WI38 (cell line): ENCODE measurements around the gene AMIGO2.

Experiments
- H3K4me3 ChIP-seq: 2 replicates; pipeline ENCODE4 v1.5.1; 2011; ENCODE audit warnings: low read depth, mild to moderate bottlenecking, control low read depth, low read length
- TF ChIP-seq, protein P1 (sequence below): IDR thresholded peaks from 2 replicates; pipeline ENCODE4 v1.5.1; 2012; ENCODE audit warnings: low read depth, mild to moderate bottlenecking, control low read depth, low read length

The AMIGO2 gene

DNA sequence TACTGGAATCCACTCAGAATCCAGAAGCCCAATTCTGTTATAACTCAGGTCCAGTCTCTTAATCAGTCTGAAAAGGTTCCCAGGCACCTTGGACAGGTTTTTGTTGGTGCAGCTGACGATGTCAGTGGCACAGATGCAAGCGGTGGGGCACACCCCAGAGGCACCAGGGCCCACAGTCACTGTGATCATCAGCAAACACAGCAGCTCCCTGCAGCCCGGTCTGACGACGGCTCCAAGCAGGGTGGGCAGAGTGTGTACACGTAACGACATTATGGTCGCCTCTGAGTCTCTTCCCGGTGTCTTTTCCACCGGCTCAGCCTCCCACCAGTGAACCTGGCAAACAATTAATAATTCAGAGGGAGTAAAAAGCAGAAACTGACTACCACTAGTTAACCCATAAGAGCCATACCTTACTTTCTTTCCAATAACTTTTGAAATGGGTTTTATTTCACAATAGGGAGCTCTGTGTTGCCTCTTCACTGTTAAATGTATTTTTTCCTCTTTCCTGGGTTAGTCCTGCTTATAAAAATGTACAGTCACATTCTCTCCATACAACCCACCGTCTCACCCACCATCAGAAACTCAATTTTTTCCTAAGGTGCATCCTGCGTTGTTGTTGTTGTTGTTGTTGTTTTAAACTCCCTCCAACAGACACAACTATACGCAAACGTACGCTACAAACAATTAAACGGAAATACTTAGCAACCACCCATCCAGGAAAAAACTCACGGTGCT is 859 bp downstream of the AMIGO2 start:
- TF ChIP-seq, protein P1, sequence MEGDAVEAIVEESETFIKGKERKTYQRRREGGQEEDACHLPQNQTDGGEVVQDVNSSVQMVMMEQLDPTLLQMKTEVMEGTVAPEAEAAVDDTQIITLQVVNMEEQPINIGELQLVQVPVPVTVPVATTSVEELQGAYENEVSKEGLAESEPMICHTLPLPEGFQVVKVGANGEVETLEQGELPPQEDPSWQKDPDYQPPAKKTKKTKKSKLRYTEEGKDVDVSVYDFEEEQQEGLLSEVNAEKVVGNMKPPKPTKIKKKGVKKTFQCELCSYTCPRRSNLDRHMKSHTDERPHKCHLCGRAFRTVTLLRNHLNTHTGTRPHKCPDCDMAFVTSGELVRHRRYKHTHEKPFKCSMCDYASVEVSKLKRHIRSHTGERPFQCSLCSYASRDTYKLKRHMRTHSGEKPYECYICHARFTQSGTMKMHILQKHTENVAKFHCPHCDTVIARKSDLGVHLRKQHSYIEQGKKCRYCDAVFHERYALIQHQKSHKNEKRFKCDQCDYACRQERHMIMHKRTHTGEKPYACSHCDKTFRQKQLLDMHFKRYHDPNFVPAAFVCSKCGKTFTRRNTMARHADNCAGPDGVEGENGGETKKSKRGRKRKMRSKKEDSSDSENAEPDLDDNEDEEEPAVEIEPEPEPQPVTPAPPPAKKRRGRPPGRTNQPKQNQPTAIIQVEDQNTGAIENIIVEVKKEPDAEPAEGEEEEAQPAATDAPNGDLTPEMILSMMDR: no peak
- H3K4me3 ChIP-seq: peak overlapping the region; percentile 76

DNA sequence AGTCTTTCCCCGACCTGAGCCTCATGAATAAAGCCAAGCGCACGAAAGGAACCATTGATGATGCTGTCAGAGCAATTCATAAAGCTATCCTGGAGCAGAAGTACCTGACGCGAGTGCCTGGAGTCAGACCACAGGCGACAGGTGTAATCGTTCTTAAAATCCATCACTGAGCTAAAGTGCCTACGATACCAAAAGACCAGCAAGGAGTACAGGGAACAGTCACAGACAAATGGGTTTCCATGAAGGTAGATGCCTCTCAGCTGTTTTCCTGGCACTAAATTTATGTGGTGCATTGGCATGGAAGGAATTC is 1.7 kb downstream of the AMIGO2 start:
- H3K4me3 ChIP-seq: peak overlapping the region; percentile 76; the same call in 1 of the 2 replicates
- TF ChIP-seq, protein P1: no peak

DNA sequence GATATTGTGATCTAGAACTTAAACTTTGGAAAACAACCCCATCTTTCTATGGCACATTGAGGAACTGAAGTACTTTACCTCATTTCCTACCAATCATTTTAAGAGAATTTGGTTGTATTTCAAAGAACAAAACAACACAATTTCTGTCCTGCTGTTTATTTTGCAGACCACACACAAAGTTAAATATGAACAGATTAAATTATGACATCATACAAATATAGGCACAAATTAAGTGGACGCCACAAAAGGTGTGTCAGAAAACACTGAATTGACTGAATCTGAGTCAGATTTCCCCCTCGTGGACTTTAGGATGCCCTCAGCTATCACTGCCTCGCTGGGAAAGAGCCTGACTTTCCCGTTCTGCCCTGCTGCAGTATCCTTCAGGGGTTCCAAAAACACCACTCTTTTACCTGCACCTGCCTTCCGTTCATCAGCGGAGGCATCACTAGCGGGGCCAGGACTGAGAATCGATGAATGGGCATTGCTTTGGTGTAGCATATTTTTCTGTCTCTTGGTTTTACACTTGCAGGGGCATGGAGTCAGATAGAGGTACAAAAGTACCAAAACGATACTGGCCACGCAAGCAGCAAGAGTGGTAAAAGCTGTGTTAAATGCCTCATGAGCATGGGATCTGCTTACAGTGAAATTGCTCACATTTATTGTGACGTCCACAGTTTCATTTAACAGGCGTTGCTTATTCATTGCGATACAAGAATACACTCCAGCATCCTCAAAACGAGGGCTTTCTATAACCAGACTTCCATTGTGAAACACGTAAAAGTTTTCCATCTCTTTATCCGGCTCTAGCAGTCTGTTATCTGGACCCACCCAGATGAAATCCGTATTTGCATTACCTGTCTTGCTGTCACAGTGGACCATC is 2.3 kb downstream of the AMIGO2 start:
- TF ChIP-seq, protein P1: no peak
- H3K4me3 ChIP-seq: no peak overlapping the region

DNA sequence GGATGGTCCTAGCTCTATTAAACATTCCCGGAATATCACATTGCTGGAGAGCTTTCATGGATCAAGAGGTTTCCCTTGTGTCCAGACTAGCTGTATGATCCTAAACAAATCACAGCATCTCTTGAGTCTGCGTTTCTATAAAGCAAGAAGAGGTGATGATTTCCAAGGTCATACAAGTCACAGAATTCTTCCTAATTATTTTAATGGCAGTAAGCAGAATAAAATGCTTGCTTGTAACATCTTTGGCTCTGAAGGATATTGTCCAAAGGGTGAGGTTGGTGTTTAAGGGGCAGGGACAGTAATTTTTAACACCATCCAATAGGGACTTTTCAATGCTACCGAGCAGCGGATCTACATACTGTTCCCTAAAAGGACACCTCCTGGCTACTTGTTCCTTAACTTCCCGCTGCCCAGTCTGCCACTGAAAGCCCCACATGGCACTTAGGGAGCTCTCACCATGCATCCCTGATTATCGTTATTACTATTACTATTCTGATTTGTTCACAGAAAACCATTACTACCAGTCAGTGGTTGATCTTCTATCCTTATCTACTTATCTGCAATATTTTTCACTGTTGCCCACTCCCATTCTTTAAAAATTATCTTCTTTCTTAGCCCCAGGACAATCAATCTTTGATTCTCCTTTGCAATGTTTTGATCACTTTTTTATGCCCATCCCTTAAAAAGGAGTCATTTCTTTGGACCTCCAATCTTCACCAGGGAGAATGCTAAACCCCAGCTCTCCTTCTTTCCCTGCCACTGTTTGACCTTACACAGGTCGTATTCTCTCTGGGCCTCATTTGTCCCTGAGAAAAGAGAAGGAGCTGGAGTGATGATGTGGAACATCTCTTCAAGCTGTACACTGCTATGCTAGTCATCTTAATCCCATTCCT is 4.3 kb downstream of the AMIGO2 start:
- H3K4me3 ChIP-seq: no peak overlapping the region
- TF ChIP-seq, protein P1: no peak

DNA sequence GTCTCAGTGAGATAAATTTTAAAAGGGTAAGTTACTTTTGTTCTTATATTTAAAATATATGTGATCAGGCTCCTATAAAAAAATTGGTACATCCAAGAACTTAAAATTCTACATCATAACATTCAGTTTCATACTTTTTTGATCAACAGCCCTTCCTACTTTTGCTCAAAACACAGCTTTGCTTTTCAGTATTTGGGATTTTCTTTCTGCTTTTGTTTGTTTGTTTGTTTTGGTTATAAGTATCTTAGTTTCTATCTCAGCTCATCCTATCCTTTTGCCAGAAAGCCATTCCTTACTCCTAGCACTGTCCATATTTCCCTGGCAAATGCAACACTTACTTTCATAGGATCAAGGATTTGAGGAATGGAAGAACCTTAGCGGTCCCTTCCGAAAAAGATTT is 5.0 kb downstream of the AMIGO2 start:
- H3K4me3 ChIP-seq: no peak overlapping the region
- TF ChIP-seq, protein P1: no peak

DNA sequence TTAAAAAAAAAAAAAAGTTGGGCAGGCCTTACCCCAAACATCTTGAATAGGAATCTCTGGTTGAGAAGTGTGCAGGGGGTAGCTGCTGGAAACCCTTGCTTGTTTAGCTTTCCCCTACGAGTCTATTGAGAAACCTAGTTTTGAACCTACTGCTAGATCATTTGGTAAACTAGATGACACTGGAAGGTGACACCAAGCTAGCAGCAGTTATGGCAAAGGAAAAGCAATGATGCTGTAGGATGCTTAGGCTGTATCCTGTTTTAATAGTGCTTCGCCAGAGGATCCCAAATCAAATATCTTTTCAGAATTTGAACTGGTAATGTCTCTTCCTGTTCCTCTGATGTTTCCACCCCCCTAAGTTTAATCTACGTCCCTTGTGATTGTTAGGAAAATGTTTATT is 5.8 kb downstream of the AMIGO2 start:
- H3K4me3 ChIP-seq: no peak overlapping the region
- TF ChIP-seq, protein P1: no peak
